Activated naive CD4-positive, alpha-beta T cell treated with anti-CD3 and anti-CD28 coated beads for 36 hours (primary cell): ENCODE measurements around the gene THRB. TPM values are rescaled to one million over a fixed set of nuclear protein-coding genes. Genes with fewer than 3 reads are reported as not detected.

ENCODE experiments used
- CTCF ChIA-PET: fragments of 350-600 bp; sonication (Branson Sonifier 250); formaldehyde crosslinking; loops from one replicate; lab custom pipeline; 2021; ENCODE audit warnings: antibody characterized with exemption; lab: Charles Lee
- DNase-seq: peaks from one replicate; pipeline ENCODE4 v3.0.0-alpha.2; 2020
- H3K27ac Mint-ChIP-seq: one replicate; pipeline ENCODE4 v1.8.0; 2021; ENCODE audit warnings: mild to moderate bottlenecking, mixed read lengths
- H3K27me3 Mint-ChIP-seq: one replicate; pipeline ENCODE4 v1.8.0; 2021; ENCODE audit warnings: low read depth, mixed read lengths
- H3K36me3 Mint-ChIP-seq: one replicate; pipeline ENCODE4 v1.8.0; 2021; ENCODE audit warnings: low read depth, mixed read lengths
- H3K4me1 Mint-ChIP-seq: one replicate; pipeline ENCODE4 v1.8.0; 2021; ENCODE audit warnings: low read depth, mixed read lengths
- H3K4me3 Mint-ChIP-seq: one replicate; pipeline ENCODE4 v1.8.0; 2021; ENCODE audit warnings: mild to moderate bottlenecking, moderate library complexity, mixed read lengths
- H3K9me3 Mint-ChIP-seq: one replicate; pipeline ENCODE4 v1.8.0; 2021; ENCODE audit warnings: mixed read lengths
- intact Hi-C: fragments of 100-400 bp; cut with micrococcal nuclease; formaldehyde crosslinking; loops from one replicate; pipeline ENCODE4 v1.15.1; 2023
- total RNA-seq, 2 experiments: library from RNA; stranded (reverse); gene quantifications; one replicate each; pipeline ENCODE4 v1.2.3, GENCODE V29; 2021

THRB gene
- total RNA-seq, 2 experiments from 2014 or later: not detected

DNA sequence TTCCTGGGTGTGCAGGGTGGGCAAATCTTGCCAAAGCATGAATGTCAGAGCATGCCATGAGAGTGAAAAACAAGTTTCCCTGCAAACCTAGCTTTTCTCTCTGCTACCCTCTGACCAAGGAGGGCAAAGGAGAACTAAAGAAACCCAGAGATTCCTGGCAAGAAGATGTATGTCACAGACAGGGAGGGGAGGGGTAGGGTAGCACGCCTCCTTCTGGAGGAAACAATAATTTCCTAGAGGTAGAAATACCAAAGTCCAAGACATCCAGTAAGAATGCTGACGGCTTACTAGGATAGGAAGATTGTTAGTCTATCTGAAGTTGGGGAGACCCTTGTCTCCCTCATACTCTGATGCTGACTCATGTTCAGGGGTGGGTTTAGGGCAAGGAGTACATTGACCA, 345.6 kb downstream of the THRB start:
- CTCF ChIA-PET: interaction anchor here (0.8 to 1.6 kb wide), 2 partner anchors 10 to 88 kb away, joined by 3 to 5 read pairs; no protein-coding TSS in a partner anchor
- intact Hi-C loops: loop anchor here (1.0 kb wide), 1 partner anchor 150 kb away; no protein-coding TSS in a partner anchor
- no peak overlapping the region for H3K4me3 Mint-ChIP-seq
- no peak overlapping the region for H3K27ac Mint-ChIP-seq
- DNase-seq: no peak
- H3K36me3 Mint-ChIP-seq: no peaks in the 10 kb centered on the region
- peaks cover 2% of the 10 kb centered on the region for H3K27me3 Mint-ChIP-seq
- H3K4me1 Mint-ChIP-seq: peaks cover 8% of the 10 kb centered on the region
- H3K9me3 Mint-ChIP-seq: no peaks in the 10 kb centered on the region

DNA sequence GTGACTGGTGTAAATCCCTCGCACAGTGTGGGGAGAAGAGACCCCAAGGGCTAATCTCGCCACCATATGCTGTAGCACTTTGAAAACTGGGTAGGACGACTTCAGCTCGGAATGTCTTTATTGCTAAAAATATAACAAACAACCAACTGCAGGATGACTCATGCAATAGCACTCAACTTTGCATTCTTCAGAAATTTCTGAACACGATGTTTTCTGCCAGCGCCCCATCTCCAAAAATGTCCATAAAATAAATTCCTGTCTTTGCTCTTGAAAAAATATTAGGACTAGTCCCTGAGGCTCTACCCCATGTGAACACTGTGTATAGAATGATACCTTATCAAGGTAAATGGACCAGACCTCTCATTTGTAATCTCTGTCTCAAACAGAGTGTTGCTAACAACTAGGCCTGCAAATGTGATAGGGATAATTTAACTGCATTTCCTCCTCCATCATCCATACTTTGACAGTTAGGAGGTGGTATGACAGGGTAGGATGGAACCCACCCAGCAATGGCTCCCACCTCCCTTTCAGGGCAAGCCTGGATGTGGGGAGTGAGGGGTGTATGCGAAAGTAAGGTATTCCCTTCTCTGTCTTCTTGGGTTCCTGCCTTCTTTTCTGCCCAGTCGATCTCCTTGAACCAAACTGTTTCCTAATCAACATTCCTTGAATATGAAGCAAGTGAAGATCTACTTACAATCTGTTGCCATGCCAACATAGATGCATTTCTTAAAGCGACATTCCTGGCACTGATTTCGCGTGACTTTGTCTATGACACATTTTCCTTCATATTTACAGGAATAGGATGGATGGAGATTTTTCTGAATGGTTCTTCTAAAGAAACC, 348.4 kb downstream of the THRB start:
- no peak overlapping the region for H3K4me3 Mint-ChIP-seq
- no peaks in the 10 kb centered on the region for H3K36me3 Mint-ChIP-seq
- peaks cover 5% of the 10 kb centered on the region for H3K27me3 Mint-ChIP-seq
- no peak for DNase-seq
- H3K9me3 Mint-ChIP-seq: no peaks in the 10 kb centered on the region
- no peaks in the 10 kb centered on the region for H3K4me1 Mint-ChIP-seq
- intact Hi-C loops: no loop called here
- CTCF ChIA-PET: no interaction called here
- no peak overlapping the region for H3K27ac Mint-ChIP-seq

DNA sequence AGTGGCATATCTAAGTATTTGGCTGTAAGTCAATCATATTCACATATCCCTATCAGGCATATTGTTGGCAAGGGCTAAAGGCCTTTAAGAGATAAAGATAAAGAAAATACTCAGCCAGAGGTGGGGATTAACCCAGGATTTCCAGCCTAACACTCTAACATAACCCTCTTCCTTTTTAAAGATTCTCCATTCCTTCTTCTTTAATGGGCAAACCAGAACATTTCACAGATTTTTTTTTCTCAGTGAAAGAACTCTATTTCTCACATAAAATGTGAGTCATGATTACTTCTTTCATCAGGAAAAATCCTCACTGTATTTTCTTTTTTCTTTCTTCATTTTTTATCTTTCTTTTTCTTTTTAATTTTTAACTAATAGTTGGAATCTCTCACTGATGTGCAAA, 349.2 kb downstream of the THRB start:
- CTCF ChIA-PET: no interaction called here
- intact Hi-C loops: no loop called here
- peaks cover 2% of the 10 kb centered on the region for H3K27me3 Mint-ChIP-seq

DNA sequence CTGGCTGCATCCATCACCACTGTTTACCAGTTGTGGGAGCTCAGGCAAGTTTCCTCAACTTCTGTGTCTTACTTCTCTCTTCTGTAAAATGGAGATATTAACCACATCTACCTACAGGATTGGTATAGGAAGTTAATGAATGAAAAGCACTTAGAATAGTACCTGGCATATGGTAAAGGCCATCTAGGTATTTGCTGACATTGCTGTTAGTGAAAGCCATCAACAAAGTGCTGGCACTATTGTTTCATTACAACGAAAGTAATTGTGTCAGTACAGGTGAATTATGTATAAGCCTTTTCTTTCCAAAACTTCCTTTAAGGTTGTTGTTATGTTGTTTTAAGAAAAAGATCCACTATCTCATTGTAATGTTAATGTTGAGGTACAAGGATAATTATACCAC, 352.5 kb downstream of the THRB start:
- intact Hi-C loops: no loop called here
- Mint-ChIP-seq H3K27ac (no peak overlapping the region), H3K4me3 (no peak overlapping the region), H3K27me3 (peaks cover 2% of the 10 kb centered on the region), H3K9me3 (no peaks in the 10 kb centered on the region), H3K36me3 (no peaks in the 10 kb centered on the region), H3K4me1 (no peaks in the 10 kb centered on the region)
- CTCF ChIA-PET: no interaction called here
- DNase-seq: no peak

More for the DNA sequence above, 349.2 kb downstream of the THRB start:
- H3K9me3 Mint-ChIP-seq: no peaks in the 10 kb centered on the region
- no peaks in the 10 kb centered on the region for H3K4me1 Mint-ChIP-seq
- DNase-seq: no peak
- H3K36me3 Mint-ChIP-seq: no peaks in the 10 kb centered on the region
- no peak overlapping the region for H3K4me3 Mint-ChIP-seq
- H3K27ac Mint-ChIP-seq: no peak overlapping the region

DNA sequence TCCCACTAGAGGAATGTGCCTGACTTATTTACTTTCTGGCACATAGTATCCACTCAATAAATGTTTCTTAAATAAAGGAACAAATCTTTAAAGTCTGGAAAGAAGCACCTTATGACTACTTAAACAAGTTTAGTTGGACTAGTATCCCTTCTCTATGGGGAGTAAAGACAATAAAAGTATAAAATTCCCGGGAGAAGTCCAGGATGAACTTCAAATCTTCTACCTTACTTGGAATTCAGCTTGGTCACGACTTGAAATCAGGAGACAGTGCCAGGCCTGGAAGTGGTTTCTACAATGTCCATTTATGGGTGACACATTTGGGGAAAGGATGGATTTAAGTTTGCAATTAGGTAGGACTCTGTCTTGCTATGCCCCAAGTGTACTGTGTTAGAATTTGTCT, 353.1 kb downstream of the THRB start:
- Mint-ChIP-seq H3K4me1 (no peaks in the 10 kb centered on the region), H3K27ac (no peak overlapping the region)
- CTCF ChIA-PET: no interaction called here

DNA sequence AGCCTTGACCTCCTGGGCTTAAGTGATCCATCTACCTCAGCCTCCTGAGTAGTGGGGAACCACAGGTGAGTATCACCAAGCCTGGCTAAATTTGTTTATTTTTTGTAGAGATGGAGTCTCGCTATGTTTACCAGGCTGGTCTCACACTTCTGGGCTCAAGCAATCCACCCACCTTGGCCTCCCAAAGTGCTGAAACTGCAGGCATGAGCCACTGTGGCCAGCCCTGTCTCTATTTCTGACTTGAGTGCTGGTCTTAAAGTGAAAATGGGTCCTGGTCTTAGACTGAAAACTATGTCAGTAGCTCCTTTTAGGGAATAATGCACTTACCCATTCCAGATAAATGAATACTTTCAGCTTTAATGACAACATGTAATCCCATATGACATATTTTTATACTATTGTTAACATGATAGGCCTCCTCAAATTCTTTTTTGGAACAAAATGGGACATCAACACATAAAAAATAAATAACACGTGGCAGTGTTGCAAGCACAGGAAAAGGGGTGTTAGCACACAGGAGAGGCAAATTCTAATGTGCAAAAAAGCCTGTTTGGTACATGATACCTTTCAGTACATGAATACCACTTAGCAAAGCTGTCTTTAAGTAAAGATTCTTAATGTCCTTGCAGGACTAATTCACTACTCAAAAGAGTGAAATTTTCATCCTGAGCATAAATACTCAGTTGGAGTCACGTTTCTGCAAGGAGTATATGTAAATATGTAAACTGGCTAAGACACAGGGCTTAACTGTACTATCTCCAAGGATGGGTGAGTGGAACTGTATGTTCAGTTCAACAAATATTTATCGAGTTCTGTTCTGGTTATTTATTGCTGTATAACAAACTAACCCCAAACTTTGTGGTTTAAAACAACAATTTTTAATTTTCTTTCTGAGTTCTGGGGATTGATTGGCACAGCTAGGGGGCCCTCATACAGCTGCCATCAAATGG, 354.9 kb downstream of the THRB start:
- Mint-ChIP-seq H3K4me3 (no peak overlapping the region), H3K36me3 (no peaks in the 10 kb centered on the region), H3K27me3 (peaks cover 2% of the 10 kb centered on the region), H3K9me3 (no peaks in the 10 kb centered on the region), H3K4me1 (no peaks in the 10 kb centered on the region), H3K27ac (no peak overlapping the region)
- CTCF ChIA-PET: interaction anchor here (1.6 kb wide), 1 partner anchor 9 kb away, joined by 5 read pairs; no protein-coding TSS in a partner anchor
- DNase-seq: no peak
- intact Hi-C loops: no loop called here

More for the DNA sequence above, 353.1 kb downstream of the THRB start:
- intact Hi-C loops: no loop called here
- Mint-ChIP-seq H3K9me3 (no peaks in the 10 kb centered on the region), H3K27me3 (peaks cover 2% of the 10 kb centered on the region), H3K4me3 (no peak overlapping the region), H3K36me3 (no peaks in the 10 kb centered on the region)
- no peak for DNase-seq

DNA sequence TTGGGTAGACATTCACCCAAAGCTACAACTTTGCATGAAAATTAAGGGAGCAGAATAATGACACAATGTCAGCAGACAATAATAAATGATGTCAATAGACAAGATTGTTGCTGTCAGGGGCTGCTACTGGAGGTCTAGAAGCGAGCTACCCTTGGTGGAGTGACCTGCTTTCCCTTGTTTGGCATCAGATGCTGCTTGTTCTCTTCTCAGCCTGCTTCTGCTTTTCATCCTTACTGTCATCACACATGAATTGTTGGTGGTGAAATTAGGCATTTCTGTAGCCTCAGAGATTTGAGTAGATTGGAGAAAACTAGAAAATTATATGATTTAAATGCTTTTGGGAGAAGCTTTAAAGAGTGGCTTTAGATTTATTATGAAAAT, 355.8 kb downstream of the THRB start:
- intact Hi-C loops: no loop called here
- DNase-seq: no peak
- H3K4me1 Mint-ChIP-seq: no peaks in the 10 kb centered on the region
- no peaks in the 10 kb centered on the region for H3K9me3 Mint-ChIP-seq
- CTCF ChIA-PET: interaction anchor here (1.5 to 1.6 kb wide), 2 partner anchors 10 to 47 kb away, joined by 5 to 7 read pairs; no protein-coding TSS in a partner anchor
- H3K27me3 Mint-ChIP-seq: peaks cover 2% of the 10 kb centered on the region
- H3K4me3 Mint-ChIP-seq: no peak overlapping the region
- H3K27ac Mint-ChIP-seq: no peak overlapping the region
- H3K36me3 Mint-ChIP-seq: no peaks in the 10 kb centered on the region

DNA sequence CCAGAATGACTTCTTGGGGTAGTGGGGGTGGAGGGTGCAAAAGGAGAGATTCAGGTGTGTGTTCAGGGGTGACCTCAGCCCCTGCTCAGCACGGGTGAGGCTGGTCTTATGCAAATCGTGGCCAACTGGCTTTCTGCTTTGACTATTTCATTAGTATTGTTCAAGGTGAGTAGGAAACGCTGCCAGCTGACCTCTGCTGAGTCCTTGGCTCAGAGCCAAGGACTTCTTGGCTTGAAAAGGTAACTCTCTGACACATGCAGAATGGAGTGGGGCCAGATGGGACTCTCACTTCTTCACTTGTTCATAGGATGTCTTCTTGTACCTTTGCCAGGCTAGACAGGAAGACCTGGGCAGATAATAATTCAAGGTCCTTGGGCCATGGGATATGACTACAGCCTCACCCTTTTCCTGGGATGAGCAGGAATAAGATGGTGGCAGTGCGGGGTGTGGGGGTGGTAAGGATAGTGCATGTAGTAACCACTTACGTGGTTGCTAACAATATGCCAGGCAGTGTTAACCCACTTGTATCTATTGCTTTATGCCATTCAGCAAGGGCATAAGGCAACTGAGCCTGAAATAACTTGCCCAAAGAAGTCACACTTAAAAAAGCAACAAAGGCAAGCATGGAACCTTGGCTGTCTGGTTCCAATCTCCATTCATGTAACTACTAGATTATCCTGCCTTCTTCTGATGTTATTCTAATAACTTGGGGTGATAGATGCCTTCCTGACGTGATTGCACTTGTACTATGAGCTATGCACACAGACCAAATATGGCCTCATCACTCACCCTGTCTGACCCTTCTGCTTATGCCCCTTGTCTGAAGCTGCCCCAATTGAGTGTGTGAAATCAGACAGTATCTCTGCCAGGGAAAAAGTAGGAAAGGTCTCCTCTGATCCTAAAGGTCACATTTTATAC, 356.4 kb downstream of the THRB start:
- Mint-ChIP-seq H3K4me1 (no peaks in the 10 kb centered on the region), H3K4me3 (no peak overlapping the region), H3K27ac (no peak overlapping the region), H3K9me3 (no peaks in the 10 kb centered on the region), H3K36me3 (no peaks in the 10 kb centered on the region), H3K27me3 (peaks cover 2% of the 10 kb centered on the region)
- DNase-seq: no peak
- CTCF ChIA-PET: interaction anchor here (1.5 to 1.6 kb wide), 2 partner anchors 11 to 47 kb away, joined by 5 to 7 read pairs; no protein-coding TSS in a partner anchor
- intact Hi-C loops: no loop called here

DNA sequence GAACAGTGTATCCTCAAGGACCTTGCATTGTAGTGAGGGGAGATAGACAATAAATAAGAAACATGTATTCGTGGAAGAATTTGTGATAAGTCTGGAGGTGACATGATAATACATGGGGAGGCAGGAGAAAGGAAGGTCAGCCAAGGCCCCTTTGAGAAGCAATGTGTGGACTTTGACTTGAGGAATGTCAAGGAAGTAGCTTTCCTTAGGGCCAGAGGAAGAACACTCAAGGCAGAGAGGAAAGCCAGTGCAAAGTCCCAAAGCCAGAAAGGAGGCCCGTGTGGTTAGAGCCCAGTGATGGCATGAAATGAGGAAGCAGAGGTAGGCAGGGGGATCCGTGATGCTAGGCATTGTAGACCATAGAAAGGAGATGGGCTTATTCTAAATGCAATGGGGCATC, 357.3 kb downstream of the THRB start:
- intact Hi-C loops: no loop called here

DNA sequence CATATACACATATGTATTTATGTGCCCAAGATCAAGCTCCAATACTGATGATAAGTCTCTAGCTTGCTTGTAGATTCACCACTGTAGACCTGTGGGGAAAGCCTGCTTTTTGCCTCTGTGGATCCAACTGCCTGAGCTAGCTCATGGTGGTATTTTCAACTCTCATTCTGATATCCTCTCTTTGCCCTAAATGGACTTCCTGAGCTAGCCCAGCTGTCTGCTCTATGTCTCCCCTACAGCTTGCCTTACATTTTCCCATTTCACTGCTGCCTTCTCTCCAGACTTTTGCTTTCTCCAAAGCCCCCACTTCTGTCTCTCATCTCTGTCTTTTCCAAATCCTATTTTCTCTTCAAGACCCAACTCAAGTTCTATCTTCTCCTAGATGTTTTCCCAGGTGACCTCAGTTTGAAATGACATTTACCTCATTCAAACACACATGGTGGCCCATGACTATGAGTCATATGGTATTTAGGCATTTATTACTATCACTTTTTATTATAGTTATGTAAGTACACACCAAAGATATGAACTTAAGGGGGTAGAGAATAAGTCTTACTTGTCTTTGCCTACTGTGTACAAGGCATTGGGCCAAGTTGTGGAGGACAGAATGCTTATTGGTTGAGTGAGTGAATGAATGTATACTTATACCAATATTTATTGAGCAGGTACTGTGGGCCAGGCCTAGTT, 357.9 kb downstream of the THRB start:
- no peaks in the 10 kb centered on the region for H3K36me3 Mint-ChIP-seq
- no peak overlapping the region for H3K27ac Mint-ChIP-seq
- H3K4me3 Mint-ChIP-seq: no peak overlapping the region
- no peaks in the 10 kb centered on the region for H3K27me3 Mint-ChIP-seq
- H3K9me3 Mint-ChIP-seq: no peaks in the 10 kb centered on the region
- CTCF ChIA-PET: no interaction called here
- intact Hi-C loops: no loop called here
- H3K4me1 Mint-ChIP-seq: no peaks in the 10 kb centered on the region
- no peak for DNase-seq

More for the DNA sequence above, 357.3 kb downstream of the THRB start:
- no peak for DNase-seq
- H3K27ac Mint-ChIP-seq: no peak overlapping the region
- no peaks in the 10 kb centered on the region for H3K27me3 Mint-ChIP-seq
- H3K36me3 Mint-ChIP-seq: no peaks in the 10 kb centered on the region
- H3K9me3 Mint-ChIP-seq: no peaks in the 10 kb centered on the region
- CTCF ChIA-PET: interaction anchor here (1.5 kb wide), 1 partner anchor 48 kb away, joined by 7 read pairs; no protein-coding TSS in a partner anchor
- no peak overlapping the region for H3K4me3 Mint-ChIP-seq
- no peaks in the 10 kb centered on the region for H3K4me1 Mint-ChIP-seq

DNA sequence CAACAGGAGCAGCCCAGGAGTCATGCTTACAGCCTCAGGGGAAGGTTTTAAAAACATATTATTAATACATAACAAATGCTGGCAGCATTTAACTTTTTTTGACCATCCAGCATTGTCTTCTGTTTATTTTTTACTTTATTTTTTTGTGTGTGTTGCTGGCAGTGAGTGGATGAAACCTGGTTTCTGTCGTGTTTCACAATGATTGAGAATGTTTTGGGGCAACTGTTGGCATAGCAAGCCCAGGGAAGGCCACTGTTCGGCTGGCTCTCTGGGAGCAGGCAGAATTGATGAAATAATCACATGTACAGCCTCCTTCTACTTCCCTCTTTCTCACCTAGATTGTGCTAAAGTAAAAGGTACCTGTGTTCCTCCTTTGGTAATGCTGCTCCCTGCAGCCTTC, 359.4 kb downstream of the THRB start:
- intact Hi-C loops: no loop called here
- Mint-ChIP-seq H3K4me1 (no peaks in the 10 kb centered on the region), H3K36me3 (no peaks in the 10 kb centered on the region), H3K27ac (no peak overlapping the region), H3K27me3 (no peaks in the 10 kb centered on the region), H3K4me3 (no peak overlapping the region), H3K9me3 (no peaks in the 10 kb centered on the region)
- CTCF ChIA-PET: no interaction called here
- DNase-seq: no peak
